NB4 (cell line): ENCODE measurements around the gene JAKMIP1.

Experiments used
- DNase-seq: peaks from one replicate; pipeline ENCODE4 v3.0.0; 2010; ENCODE audit warnings: low read depth
- H3K4me3 ChIP-seq: one replicate; pipeline ENCODE4 v1.5.1; 2011; ENCODE audit warnings: mild to moderate bottlenecking, low read depth, low read length, moderate library complexity
- MYC ChIP-seq: IDR thresholded peaks from 2 replicates; pipeline ENCODE4 v1.6.1; 2011; ENCODE audit warnings: low read depth, low read length
- POLR2A ChIP-seq: IDR thresholded peaks from 2 replicates; pipeline ENCODE4 v1.6.1; 2011; ENCODE audit warnings: mild to moderate bottlenecking; ENCODE audit not compliant: insufficient read length; ENCODE audit errors: extremely low read depth
- TF ChIP-seq, protein P1 (sequence below): IDR thresholded peaks from 2 replicates; pipeline ENCODE4 v1.6.1; 2011; ENCODE audit warnings: low read depth, low read length
- TF ChIP-seq, protein P2 (sequence below): IDR thresholded peaks from one replicate; pipeline ENCODE4 v1.5.1; 2012; ENCODE audit warnings: low read depth, low read length

JAKMIP1 gene

DNA sequence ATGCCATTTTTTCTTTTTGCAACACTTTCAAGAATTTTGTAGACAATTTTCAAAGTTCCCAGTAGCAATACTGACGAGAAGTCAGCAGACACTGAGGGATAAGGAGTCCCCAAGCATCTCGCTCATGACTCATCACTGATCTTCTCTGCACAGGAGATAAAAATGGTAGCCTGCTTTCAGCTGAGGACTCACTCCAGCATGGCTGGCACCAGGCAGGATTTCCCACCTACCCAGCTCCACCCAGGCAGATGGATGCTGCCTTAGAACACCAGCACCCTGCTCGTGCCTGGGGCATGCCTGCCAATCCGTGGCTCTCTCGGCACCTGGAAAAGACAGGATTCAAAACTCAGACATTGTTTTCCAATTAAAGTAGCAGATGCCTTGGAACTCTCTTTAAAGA is 24.9 kb downstream of the JAKMIP1 start:
- no peak for DNase-seq
- no peak overlapping the region for H3K4me3 ChIP-seq
- TF ChIP-seq POLR2A (no peak), MYC (no peak)

DNA sequence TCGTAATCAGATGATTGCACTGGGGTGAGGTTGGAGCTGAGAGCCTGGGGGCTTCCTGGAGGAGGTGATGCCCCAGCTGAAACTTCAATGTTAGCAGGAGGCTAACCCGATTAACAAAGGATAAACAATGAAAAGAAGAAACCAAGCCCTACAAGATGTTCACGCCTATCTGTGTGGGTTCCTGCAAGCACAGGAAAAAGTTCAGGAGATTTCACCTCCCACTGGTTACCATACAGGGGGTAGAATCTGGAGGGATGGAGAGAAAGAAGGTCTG is 27.5 kb downstream of the JAKMIP1 start:
- H3K4me3 ChIP-seq: no peak overlapping the region
- TF ChIP-seq POLR2A: no peak
- TF ChIP-seq MYC: no peak
- no peak for DNase-seq

DNA sequence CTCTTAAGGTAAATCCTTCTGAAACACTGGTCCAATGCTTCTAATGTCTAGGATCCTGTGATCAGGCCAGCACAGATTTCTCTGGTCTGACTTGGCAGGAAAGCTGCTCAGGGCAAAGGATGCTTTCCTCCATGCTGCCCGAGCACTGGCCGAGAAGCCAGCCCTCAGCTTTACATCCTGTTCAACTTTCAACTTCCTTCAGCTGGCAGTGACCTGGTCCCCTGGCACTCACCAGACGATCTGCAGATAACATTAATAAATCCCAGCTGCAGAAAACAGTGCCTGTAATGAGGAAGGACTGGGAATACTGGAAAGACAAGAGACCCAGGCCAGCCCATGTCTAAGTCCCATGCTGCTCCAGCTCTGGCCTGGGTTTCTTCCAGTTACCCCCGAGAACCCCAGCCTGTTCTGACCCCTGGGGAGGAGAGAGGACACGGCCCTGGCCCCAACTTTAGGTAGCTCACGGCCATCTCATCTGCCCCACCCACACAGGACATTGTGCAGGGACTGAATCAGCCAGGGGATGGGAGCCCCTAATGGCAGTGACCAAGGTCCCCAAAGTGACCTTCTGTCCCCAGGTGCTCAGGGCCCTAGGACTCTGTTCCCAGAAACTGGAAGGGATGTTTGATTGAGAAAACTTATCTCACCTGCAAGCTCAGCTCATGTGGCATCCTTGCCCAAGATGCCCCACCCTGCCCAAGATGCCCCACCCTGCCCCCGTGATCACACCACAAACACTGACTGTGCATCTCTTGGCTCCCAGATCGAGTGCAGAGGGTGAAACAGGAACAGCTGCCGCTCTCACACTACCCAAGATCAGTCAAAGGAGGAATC is 28.0 kb downstream of the JAKMIP1 start:
- no peak overlapping the region for H3K4me3 ChIP-seq
- no peak for DNase-seq
- no peak for TF ChIP-seq MYC
- TF ChIP-seq, protein P1, sequence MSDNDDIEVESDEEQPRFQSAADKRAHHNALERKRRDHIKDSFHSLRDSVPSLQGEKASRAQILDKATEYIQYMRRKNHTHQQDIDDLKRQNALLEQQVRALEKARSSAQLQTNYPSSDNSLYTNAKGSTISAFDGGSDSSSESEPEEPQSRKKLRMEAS: no peak

DNA sequence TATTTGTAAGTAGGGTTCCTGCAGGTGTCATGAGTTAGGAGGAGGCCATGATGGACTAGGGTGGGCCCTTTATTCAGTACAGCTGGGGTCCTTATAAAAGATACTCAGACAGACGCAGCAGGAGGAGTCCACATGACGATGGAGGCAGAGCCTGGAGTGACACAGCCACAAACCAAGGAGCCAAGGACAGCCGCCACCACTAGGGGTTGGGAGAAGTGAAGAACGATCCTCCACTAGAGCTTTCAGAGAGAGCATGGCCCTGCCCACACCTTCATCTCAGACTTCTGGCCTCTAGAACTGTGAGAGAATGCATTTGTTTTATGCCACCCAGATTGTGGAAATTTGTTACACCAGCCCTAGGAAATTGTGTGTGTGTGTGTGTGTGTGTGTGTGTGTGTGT is 31.1 kb downstream of the JAKMIP1 start:
- TF ChIP-seq, protein P1: no peak
- TF ChIP-seq POLR2A (no peak), MYC (no peak)
- TF ChIP-seq, protein P2, sequence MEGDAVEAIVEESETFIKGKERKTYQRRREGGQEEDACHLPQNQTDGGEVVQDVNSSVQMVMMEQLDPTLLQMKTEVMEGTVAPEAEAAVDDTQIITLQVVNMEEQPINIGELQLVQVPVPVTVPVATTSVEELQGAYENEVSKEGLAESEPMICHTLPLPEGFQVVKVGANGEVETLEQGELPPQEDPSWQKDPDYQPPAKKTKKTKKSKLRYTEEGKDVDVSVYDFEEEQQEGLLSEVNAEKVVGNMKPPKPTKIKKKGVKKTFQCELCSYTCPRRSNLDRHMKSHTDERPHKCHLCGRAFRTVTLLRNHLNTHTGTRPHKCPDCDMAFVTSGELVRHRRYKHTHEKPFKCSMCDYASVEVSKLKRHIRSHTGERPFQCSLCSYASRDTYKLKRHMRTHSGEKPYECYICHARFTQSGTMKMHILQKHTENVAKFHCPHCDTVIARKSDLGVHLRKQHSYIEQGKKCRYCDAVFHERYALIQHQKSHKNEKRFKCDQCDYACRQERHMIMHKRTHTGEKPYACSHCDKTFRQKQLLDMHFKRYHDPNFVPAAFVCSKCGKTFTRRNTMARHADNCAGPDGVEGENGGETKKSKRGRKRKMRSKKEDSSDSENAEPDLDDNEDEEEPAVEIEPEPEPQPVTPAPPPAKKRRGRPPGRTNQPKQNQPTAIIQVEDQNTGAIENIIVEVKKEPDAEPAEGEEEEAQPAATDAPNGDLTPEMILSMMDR: no peak

DNA sequence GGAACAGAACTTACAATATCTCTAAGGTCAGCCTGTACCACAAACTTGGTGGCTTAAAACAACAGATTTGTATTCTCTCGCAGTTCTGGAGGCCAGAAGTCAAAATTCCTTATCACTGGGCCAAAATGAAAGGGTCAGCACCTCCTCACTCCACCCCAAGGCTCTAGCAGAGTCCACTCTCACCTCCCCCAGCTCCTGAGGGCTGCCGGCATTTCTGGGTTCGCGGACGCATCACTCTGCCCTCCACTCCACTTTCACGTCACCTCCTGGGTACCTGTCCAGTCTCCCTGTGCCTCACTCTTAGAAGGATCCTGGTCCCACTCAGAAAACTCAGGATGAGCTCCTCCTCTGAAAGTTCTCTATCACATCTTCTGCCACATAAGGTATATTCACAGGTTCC is 34.6 kb downstream of the JAKMIP1 start:
- H3K4me3 ChIP-seq: no peak overlapping the region
- TF ChIP-seq MYC (no peak), POLR2A (no peak)
- TF ChIP-seq, protein P2: no peak
- TF ChIP-seq, protein P1: no peak
- no peak for DNase-seq

More for the DNA sequence above, 31.1 kb downstream of the JAKMIP1 start:
- no peak for DNase-seq
- H3K4me3 ChIP-seq: no peak overlapping the region

DNA sequence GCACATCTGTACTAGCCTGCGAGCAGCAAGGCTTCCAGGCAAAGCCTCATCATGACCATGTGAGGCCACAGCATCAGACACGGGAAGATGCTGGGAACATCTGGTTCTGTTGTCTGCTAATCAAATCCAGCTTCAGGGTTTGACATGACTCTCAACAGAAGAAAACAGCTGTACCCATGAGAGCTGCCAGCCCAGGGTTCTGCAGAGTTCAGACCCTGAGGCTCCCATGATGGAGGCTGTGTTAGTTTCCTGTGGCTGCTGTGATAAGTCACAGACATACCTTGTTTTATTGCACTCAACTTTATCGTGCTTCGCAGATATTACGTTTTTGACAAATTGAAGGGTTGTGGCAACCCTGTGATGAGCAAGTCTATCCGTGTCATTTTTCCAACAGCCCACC is 37.5 kb downstream of the JAKMIP1 start:
- TF ChIP-seq, protein P2: no peak
- TF ChIP-seq, protein P1: no peak
- TF ChIP-seq POLR2A (no peak), MYC (no peak)
- DNase-seq: no peak
- no peak overlapping the region for H3K4me3 ChIP-seq

DNA sequence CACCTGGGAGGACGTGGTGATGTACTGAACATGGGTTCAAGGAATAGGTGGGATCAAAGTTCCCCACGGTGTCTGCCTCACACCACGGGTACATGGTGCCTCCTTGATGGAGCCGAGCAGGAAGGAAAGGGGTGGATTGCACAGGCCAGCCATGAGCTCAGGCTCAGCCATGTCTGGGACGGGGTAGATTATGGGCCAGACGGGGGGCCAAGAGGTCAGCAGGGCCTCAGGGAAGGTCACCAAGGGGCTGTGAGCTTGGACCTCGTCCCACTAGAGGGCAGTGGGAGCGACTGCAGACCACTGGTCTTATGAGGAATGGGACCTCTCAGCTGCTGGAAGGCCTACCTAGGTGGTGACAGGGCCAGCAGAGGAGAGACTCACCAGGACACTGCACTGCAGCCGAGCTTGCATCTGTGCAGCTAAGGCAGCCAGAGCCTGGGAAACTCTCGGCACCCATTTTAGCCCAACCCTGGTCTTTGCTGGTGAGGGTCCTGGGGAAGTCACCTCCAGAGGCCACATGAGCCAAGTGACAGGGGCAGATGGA is 38.4 kb downstream of the JAKMIP1 start:
- DNase-seq: no peak
- TF ChIP-seq, protein P2: no peak
- TF ChIP-seq MYC: no peak
- no peak for TF ChIP-seq POLR2A
- TF ChIP-seq, protein P1: no peak

More for the DNA sequence above, 38.4 kb downstream of the JAKMIP1 start:
- no peak overlapping the region for H3K4me3 ChIP-seq
